A549 (cell line): ENCODE data around the gene IGF2R.

Experiments used
- CBX2 ChIP-seq: fragments of 200-600 bp; sonication (generic); IDR thresholded peaks from 2 replicates; pipeline ENCODE4 v1.6.1; 2016; ENCODE audit warnings: low read depth, mild to moderate bottlenecking, borderline replicate concordance
- CHD2 ChIP-seq: fragments of 150-350 bp; IDR thresholded peaks from 2 replicates; pipeline ENCODE4 v1.6.1; 2014; ENCODE audit warnings: low read length; ENCODE audit not compliant: partially characterized antibody
- JUN ChIP-seq, 2 experiments: fragments of >200 bp; sonication (Bioruptor Twin); formaldehyde crosslinking; IDR thresholded peaks; 2 replicates in 1 of 2; 3 replicates in 1 of 2; pipeline ENCODE4 v1.6.1; 2016 to 2017
- MAFK ChIP-seq: fragments of 450-650 bp; IDR thresholded peaks from 2 replicates; pipeline ENCODE4 v1.6.1; 2014; ENCODE audit not compliant: partially characterized antibody
- MYC ChIP-seq: IDR thresholded peaks from 2 replicates; pipeline ENCODE4 v1.6.1; 2012; ENCODE audit warnings: mild to moderate bottlenecking, inconsistent platforms, low read length, improper control_type of control experiment, borderline replicate concordance
- NR3C1 ChIP-seq: fragments of >200 bp; sonication (Bioruptor Twin); formaldehyde crosslinking; IDR thresholded peaks from 3 replicates; pipeline ENCODE4 v1.6.1; 2017
- POLR2A ChIP-seq: IDR thresholded peaks from 2 replicates; pipeline ENCODE4 v1.6.1; 2012; ENCODE audit warnings: mild to moderate bottlenecking, low read length
- RFX5 ChIP-seq: fragments of 450-650 bp; IDR thresholded peaks from 2 replicates; pipeline ENCODE4 v1.7.1; 2014; ENCODE audit warnings: antibody characterized with exemption, mild to moderate bottlenecking, moderate library complexity
- RNF2 ChIP-seq: fragments of 200-600 bp; sonication (generic); IDR thresholded peaks from 2 replicates; pipeline ENCODE4 v1.6.1; 2016; ENCODE audit warnings: low read depth, mild to moderate bottlenecking, antibody characterized with exemption, moderate library complexity, borderline replicate concordance
- SMC3 ChIP-seq: fragments of >200 bp; sonication (Bioruptor Twin); formaldehyde crosslinking; IDR thresholded peaks from 3 replicates; pipeline ENCODE4 v1.6.1; 2018; ENCODE audit warnings: inconsistent platforms
- TF ChIP-seq, protein P1 (sequence below): fragments of >200 bp; sonication (Bioruptor Twin); formaldehyde crosslinking; IDR thresholded peaks from 3 replicates; pipeline ENCODE4 v1.5.1; 2016

DNA sequence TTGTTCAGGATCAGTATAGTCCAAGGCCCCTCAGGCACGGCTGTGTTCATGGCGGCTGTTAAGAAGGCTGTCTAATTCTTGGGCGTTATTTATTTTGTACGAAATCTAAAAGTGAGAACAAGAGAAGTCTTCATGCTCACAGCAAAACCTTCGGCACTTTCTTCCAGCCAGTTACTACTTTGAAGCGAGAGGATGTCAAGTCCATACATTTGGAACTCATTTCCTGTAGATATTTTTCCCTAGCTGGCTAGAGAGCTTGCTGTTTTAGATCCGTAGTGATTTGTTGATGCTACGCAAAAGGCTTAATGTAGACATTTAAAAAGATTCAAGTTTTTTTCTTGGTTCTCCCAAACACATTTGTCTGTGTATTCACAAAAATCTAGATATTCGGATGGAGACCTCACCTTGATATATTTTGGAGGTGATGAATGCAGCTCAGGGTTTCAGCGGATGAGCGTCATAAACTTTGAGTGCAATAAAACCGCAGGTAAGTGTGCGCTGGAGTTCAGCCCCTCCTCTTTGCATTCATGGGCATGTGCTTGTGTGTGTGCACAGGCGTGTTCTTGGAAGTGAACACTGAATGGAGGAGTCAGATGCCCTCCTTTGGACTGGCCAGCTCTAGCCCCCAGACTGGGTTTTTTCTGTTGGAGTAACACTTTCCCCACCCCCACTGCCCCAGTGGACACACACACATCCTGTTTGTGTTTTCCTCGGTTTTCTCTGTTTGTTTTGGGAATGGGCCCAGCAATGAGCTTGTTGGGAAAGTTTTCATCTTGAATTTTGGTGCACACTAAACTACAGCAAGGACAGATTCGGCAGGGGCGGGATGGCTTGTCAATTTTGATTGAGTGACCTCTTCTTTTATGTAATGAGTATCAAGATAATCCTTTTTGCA, 65.4 kb downstream of the IGF2R start:
- TF ChIP-seq, protein P1, sequence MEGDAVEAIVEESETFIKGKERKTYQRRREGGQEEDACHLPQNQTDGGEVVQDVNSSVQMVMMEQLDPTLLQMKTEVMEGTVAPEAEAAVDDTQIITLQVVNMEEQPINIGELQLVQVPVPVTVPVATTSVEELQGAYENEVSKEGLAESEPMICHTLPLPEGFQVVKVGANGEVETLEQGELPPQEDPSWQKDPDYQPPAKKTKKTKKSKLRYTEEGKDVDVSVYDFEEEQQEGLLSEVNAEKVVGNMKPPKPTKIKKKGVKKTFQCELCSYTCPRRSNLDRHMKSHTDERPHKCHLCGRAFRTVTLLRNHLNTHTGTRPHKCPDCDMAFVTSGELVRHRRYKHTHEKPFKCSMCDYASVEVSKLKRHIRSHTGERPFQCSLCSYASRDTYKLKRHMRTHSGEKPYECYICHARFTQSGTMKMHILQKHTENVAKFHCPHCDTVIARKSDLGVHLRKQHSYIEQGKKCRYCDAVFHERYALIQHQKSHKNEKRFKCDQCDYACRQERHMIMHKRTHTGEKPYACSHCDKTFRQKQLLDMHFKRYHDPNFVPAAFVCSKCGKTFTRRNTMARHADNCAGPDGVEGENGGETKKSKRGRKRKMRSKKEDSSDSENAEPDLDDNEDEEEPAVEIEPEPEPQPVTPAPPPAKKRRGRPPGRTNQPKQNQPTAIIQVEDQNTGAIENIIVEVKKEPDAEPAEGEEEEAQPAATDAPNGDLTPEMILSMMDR = no peak
- TF ChIP-seq RNF2 = no peak
- TF ChIP-seq CHD2 = no peak
- no peak for TF ChIP-seq MAFK
- no peak for TF ChIP-seq POLR2A
- TF ChIP-seq CBX2 = no peak
- TF ChIP-seq RFX5 = no peak
- no peak for TF ChIP-seq MYC
- no peak for TF ChIP-seq NR3C1
- no peak for TF ChIP-seq SMC3
- no peak for TF ChIP-seq JUN (IDR thresholded peaks at IDR 0.05)
